Neural progenitor cell (in vitro differentiated cells): ENCODE measurements around the gene TTC24.

ENCODE experiments used
- EZH2 ChIP-seq: fragments of 200-600 bp; sonication (generic); IDR thresholded peaks from 2 replicates; pipeline ENCODE4 v1.6.1; 2017; ENCODE audit warnings: antibody characterized with exemption, mild to moderate bottlenecking, moderate library complexity
- TF ChIP-seq, protein P1 (sequence below): fragments of 200-600 bp; sonication (generic); IDR thresholded peaks from 2 replicates; pipeline ENCODE4 v1.5.1; 2017; ENCODE audit warnings: antibody characterized with exemption, mild to moderate bottlenecking

- TF ChIP-seq EZH2, result no peak
- TF ChIP-seq, protein P1, sequence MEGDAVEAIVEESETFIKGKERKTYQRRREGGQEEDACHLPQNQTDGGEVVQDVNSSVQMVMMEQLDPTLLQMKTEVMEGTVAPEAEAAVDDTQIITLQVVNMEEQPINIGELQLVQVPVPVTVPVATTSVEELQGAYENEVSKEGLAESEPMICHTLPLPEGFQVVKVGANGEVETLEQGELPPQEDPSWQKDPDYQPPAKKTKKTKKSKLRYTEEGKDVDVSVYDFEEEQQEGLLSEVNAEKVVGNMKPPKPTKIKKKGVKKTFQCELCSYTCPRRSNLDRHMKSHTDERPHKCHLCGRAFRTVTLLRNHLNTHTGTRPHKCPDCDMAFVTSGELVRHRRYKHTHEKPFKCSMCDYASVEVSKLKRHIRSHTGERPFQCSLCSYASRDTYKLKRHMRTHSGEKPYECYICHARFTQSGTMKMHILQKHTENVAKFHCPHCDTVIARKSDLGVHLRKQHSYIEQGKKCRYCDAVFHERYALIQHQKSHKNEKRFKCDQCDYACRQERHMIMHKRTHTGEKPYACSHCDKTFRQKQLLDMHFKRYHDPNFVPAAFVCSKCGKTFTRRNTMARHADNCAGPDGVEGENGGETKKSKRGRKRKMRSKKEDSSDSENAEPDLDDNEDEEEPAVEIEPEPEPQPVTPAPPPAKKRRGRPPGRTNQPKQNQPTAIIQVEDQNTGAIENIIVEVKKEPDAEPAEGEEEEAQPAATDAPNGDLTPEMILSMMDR, result no peak
Measured at GRCh38 chr1:156581661-156582387, 2.3 kb downstream of the TTC24 start.
